ENCODE results near the gene SKI. TPM values are rescaled to one million over a fixed set of nuclear protein-coding genes. Genes with fewer than 3 reads are reported as not detected.

Gene SKI
- 10 to 100 TPM; 28.3 to 28.9 TPM for total RNA-seq

GRCh38 chr1:2228157-2228594, at the start of gene SKI:
Gene SKI (plus strand): TSS chr1:2228319. CDS start chr1:2228767, 448 bp downstream.
- ChIA-PET CTCF (interaction anchor here (1.3 to 7.8 kb wide), 4 partner anchors 33 to 154 kb away, joined by 3 to 45 read pairs (median 12); partner anchors contain the start of gene FAAP20), POLR2A (interaction anchor here (0.7 to 4.3 kb wide), 9 partner anchors 27 to 154 kb away, joined by 3 to 30 read pairs (median 4); partner anchors contain the start of gene FAAP20)
- H3K4me1 Mint-ChIP-seq (ENCODE audit: low read depth), result peaks cover 13% of the 10 kb centered on the region
- no peaks in the 10 kb centered on the region for H3K9me3 Mint-ChIP-seq
- intact Hi-C loops (cut with micrococcal nuclease), result no loop called here
- peaks cover 30% of the 10 kb centered on the region for H3K36me3 Mint-ChIP-seq
- peak within 1 kb of the TSS; percentile 96 for H3K27ac Mint-ChIP-seq
- H3K4me3 Mint-ChIP-seq, result peak within 1 kb of the TSS; percentile 99
- peaks cover 1% of the 10 kb centered on the region for H3K27me3 Mint-ChIP-seq
- DNase-seq, result no peak

- intact Hi-C loops (cut with micrococcal nuclease), result no loop called here
- DNase-seq, result no peak
- Mint-ChIP-seq H3K36me3 (peaks cover 4% of the 10 kb centered on the region), H3K27me3 (no peaks in the 10 kb centered on the region), H3K4me3 (no peak overlapping the region), H3K27ac (no peak overlapping the region), H3K9me3 (no peaks in the 10 kb centered on the region), H3K4me1 (ENCODE audit: low read depth) (no peaks in the 10 kb centered on the region)
- CTCF ChIA-PET, result no interaction called here
- POLR2A ChIA-PET, result no interaction called here
These were observed 49.2 kb upstream of the SKI start for GRCh38 chr1:2178875-2179274.

GRCh38 chr1:2179283-2180013, 48.7 kb upstream of the SKI start:
- Mint-ChIP-seq H3K4me3 (no peak overlapping the region), H3K27ac (no peak overlapping the region), H3K9me3 (no peaks in the 10 kb centered on the region), H3K36me3 (peaks cover 6% of the 10 kb centered on the region), H3K27me3 (no peaks in the 10 kb centered on the region), H3K4me1 (ENCODE audit: low read depth) (no peaks in the 10 kb centered on the region)
- DNase-seq, result no peak
- ChIA-PET POLR2A (no interaction called here), CTCF (interaction anchor here (1.2 kb wide), 1 partner anchor 16 kb away, joined by 4 read pairs; the partner anchor contains the start of gene FAAP20)
- intact Hi-C loops (cut with micrococcal nuclease), result no loop called here

GRCh38 chr1:2180297-2181245, 47.5 kb upstream of the SKI start:
- no peaks in the 10 kb centered on the region for H3K27me3 Mint-ChIP-seq
- intact Hi-C loops (cut with micrococcal nuclease), result no loop called here
- no peaks in the 10 kb centered on the region for H3K4me1 Mint-ChIP-seq (ENCODE audit: low read depth)
- peaks cover 7% of the 10 kb centered on the region for H3K36me3 Mint-ChIP-seq
- H3K9me3 Mint-ChIP-seq, result no peaks in the 10 kb centered on the region
- CTCF ChIA-PET, result interaction anchor here (1.2 kb wide), 1 partner anchor 14 kb away, joined by 4 read pairs; the partner anchor contains the start of gene FAAP20
- no peak for DNase-seq
- no peak overlapping the region for H3K4me3 Mint-ChIP-seq
- no peak overlapping the region for H3K27ac Mint-ChIP-seq
- POLR2A ChIA-PET, result no interaction called here

- H3K4me1 Mint-ChIP-seq (ENCODE audit: low read depth), result no peaks in the 10 kb centered on the region
- no peaks in the 10 kb centered on the region for H3K9me3 Mint-ChIP-seq
- no peak overlapping the region for H3K27ac Mint-ChIP-seq
- intact Hi-C loops (cut with micrococcal nuclease), result no loop called here
- POLR2A ChIA-PET, result no interaction called here
- no peak overlapping the region for H3K4me3 Mint-ChIP-seq
- peaks cover 7% of the 10 kb centered on the region for H3K36me3 Mint-ChIP-seq
- no peaks in the 10 kb centered on the region for H3K27me3 Mint-ChIP-seq
- DNase-seq, result no peak
- CTCF ChIA-PET, result no interaction called here
These were observed 46.8 kb upstream of the SKI start for GRCh38 chr1:2181271-2181670.

GRCh38 chr1:2181752-2182151, 46.4 kb upstream of the SKI start:
- CTCF ChIA-PET, result no interaction called here
- no peak overlapping the region for H3K27ac Mint-ChIP-seq
- no peak for DNase-seq
- H3K4me1 Mint-ChIP-seq (ENCODE audit: low read depth), result no peaks in the 10 kb centered on the region
- H3K4me3 Mint-ChIP-seq, result no peak overlapping the region
- H3K9me3 Mint-ChIP-seq, result no peaks in the 10 kb centered on the region
- peaks cover 7% of the 10 kb centered on the region for H3K36me3 Mint-ChIP-seq
- no peaks in the 10 kb centered on the region for H3K27me3 Mint-ChIP-seq
- POLR2A ChIA-PET, result no interaction called here
- intact Hi-C loops (cut with micrococcal nuclease), result no loop called here

- CTCF ChIA-PET, result no interaction called here
- H3K36me3 Mint-ChIP-seq, result peaks cover 7% of the 10 kb centered on the region
These were observed 45.7 kb upstream of the SKI start for GRCh38 chr1:2182376-2182775.

GRCh38 chr1:2183937-2184334, 44.2 kb upstream of the SKI start:
- H3K27me3 Mint-ChIP-seq, result no peaks in the 10 kb centered on the region
- CTCF ChIA-PET, result interaction anchor here (1.5 kb wide), 1 partner anchor 9 kb away, joined by 3 read pairs; no protein-coding TSS in a partner anchor

More at GRCh38 chr1:2182376-2182775, 45.7 kb upstream of the SKI start:
- Mint-ChIP-seq H3K4me3 (no peak overlapping the region), H3K27ac (no peak overlapping the region), H3K4me1 (ENCODE audit: low read depth) (no peaks in the 10 kb centered on the region), H3K27me3 (no peaks in the 10 kb centered on the region), H3K9me3 (no peaks in the 10 kb centered on the region)
- DNase-seq, result no peak
- POLR2A ChIA-PET, result no interaction called here
- intact Hi-C loops (cut with micrococcal nuclease), result no loop called here

GRCh38 chr1:2184531-2184930, 43.6 kb upstream of the SKI start:
- intact Hi-C loops (cut with micrococcal nuclease), result no loop called here
- Mint-ChIP-seq H3K9me3 (no peaks in the 10 kb centered on the region), H3K36me3 (peaks cover 5% of the 10 kb centered on the region), H3K27ac (no peak overlapping the region), H3K27me3 (no peaks in the 10 kb centered on the region), H3K4me1 (ENCODE audit: low read depth) (peaks cover 4% of the 10 kb centered on the region), H3K4me3 (no peak overlapping the region)
- POLR2A ChIA-PET, result no interaction called here
- no peak for DNase-seq
- CTCF ChIA-PET, result interaction anchor here (1.0 to 1.5 kb wide), 2 partner anchors 10 kb away, joined by 3 read pairs; no protein-coding TSS in a partner anchor

More at GRCh38 chr1:2183937-2184334, 44.2 kb upstream of the SKI start:
- peaks cover 7% of the 10 kb centered on the region for H3K36me3 Mint-ChIP-seq
- intact Hi-C loops (cut with micrococcal nuclease), result no loop called here
- no peak for DNase-seq
- H3K4me1 Mint-ChIP-seq (ENCODE audit: low read depth), result no peaks in the 10 kb centered on the region
- POLR2A ChIA-PET, result no interaction called here
- no peak overlapping the region for H3K4me3 Mint-ChIP-seq
- H3K9me3 Mint-ChIP-seq, result no peaks in the 10 kb centered on the region
- no peak overlapping the region for H3K27ac Mint-ChIP-seq

GRCh38 chr1:2184934-2185333, 43.2 kb upstream of the SKI start:
- Mint-ChIP-seq H3K36me3 (peaks cover 5% of the 10 kb centered on the region), H3K4me3 (no peak overlapping the region), H3K27me3 (no peaks in the 10 kb centered on the region), H3K27ac (no peak overlapping the region), H3K4me1 (ENCODE audit: low read depth) (peaks cover 4% of the 10 kb centered on the region), H3K9me3 (no peaks in the 10 kb centered on the region)
- ChIA-PET POLR2A (no interaction called here), CTCF (interaction anchor here (1.0 kb wide), 1 partner anchor 10 kb away, joined by 3 read pairs; no protein-coding TSS in a partner anchor)
- DNase-seq, result no peak
- intact Hi-C loops (cut with micrococcal nuclease), result no loop called here

- no peak for DNase-seq
- CTCF ChIA-PET, result interaction anchor here (1.0 kb wide), 1 partner anchor 12 kb away, joined by 3 read pairs; no protein-coding TSS in a partner anchor
- Mint-ChIP-seq H3K27me3 (no peaks in the 10 kb centered on the region), H3K27ac (no peak overlapping the region), H3K4me1 (ENCODE audit: low read depth) (peaks cover 10% of the 10 kb centered on the region), H3K4me3 (no peak overlapping the region), H3K9me3 (no peaks in the 10 kb centered on the region), H3K36me3 (peaks cover 2% of the 10 kb centered on the region)
- intact Hi-C loops (cut with micrococcal nuclease), result no loop called here
- POLR2A ChIA-PET, result no interaction called here
These were observed 42.0 kb upstream of the SKI start for GRCh38 chr1:2185880-2186855.
